Raji (cell line): ENCODE results near the gene GSTA3.

Experiments used
- POLR2A ChIP-seq: IDR thresholded peaks from 2 replicates; pipeline ENCODE4 v1.6.1; 2011; ENCODE audit warnings: low read depth, low read length, control low read depth; ENCODE audit not compliant: insufficient read depth

Gene GSTA3

DNA sequence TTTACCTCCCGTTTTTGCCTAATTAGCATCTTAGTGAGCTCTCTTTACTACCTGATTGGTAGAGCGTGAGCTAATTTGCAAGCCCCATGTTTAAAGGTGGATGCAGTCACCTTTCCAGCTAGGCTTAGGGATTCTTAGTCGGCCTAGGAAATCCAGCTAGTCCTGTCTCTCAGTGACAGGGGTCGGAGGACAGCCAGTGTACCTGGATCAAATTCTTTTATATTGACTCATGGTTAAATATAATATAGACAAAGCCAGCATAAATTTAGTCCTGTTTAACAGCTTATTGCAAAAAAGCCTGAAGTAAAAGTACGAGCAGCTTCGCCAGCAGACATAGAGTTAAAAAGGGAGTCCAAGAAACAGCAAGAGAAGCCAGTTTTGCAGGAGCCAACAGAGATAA lies 12.2 kb upstream of the GSTA3 start:
- TF ChIP-seq POLR2A, result no peak

DNA sequence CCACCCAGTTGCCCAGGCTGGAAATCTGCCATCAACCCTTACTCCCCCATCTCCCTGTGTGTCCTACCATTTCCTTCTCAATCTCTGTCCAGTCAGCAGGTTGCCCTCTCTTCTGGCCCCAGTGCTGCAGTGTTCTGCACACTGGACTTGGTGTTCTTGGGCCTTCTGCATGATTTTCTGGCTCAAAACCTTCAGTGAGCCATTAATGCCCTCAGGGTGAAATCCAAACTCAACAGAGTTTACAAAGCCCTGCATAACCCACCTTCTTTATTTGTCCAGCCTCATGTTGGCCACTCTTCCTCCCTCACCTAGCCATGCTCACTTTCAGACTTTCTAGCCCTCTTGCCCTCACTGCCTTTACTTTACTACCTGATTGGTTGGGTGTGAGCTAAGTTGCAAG lies 5.0 kb upstream of the GSTA3 start:
- no peak for TF ChIP-seq POLR2A

DNA sequence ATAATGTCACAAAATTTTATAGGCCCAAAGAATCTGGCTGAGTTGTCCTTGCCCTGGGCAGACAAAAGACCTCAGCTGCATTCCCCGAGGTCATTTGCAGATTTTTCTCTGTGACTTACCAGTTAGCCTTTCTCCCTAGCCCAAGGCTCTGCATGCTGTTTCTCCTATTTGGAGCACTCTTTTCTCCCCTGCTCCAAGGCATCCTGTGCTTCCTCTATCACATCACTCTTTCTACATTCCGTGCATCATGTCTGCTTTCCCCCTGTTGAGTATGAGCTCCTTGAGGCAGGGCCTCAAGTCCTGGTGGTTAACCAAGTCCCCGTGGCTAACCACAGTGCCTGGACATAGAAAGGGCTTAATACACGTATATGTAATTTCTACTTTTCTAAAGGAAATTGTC lies 593 bp upstream of the GSTA3 start:
- no peak for TF ChIP-seq POLR2A

DNA sequence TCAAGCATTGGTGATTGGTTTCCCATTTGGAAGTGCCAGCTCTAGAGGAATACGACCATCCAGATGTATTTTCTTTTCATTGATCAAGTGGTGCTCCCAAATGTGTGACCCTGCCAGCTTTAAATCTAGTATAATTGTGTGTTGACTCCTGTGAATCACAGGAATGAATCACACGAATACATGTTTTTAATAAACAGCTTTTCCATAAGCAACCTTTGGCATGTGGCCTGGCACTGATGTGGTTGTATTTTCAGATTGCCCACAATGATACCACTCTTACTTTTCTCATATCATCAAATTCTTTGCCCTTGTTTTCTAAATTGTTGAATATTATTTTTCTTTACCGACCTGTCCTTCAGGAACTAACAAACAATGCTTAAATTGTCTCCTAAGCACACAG lies 367 bp downstream of the GSTA3 start:
- no peak for TF ChIP-seq POLR2A

DNA sequence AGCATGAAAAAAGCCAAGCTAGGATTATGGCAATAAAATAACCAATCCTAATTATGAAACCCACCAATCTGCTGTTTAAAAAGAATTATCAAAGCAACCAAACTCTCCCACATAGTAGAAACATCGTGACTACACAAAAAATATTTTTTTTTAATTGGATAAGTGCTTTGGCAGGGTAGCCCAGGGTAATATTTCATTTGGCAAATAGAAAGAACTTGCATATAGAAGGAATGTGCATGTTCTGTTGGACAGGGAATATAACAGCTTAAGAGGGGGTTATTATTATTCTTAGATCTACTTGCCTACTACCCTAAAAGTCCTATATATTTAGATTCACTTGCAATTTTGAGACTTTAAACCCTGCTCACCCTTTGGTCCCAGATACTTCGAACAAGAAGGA lies 972 bp downstream of the GSTA3 start:
- no peak for TF ChIP-seq POLR2A

DNA sequence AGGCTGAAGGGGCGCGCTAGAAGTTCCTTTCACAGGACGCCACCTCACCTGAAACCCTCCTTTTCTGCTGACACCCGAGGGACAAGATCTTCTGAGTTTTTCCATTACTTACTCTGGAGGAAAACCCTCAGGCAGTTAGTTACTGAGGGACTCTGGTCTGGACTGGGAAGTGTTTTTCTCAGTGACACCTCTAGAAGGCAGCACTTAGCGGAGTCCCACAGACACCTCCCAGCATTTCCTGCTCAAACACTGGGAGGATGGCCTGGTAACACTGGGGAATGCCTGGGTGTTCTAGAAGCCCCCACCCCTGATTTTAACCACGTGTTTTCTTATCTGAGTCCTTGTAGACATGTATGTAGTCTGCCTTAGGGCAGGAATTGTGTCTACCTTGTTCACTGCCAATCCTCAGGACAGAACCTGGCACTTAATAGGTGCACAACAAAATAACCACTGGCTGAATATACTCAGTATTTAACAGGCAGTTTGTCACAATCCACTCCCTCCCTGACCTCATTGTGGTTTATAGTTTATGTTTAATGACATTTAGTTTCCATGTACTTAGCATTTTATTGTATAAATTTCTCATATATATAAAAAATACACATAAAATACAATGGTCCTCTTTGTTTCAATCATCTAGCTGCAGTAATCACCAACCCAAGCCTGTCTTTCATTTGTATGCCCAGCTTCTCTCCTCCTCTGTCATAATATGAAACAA lies 4.8 kb downstream of the GSTA3 start:
- no peak for TF ChIP-seq POLR2A

DNA sequence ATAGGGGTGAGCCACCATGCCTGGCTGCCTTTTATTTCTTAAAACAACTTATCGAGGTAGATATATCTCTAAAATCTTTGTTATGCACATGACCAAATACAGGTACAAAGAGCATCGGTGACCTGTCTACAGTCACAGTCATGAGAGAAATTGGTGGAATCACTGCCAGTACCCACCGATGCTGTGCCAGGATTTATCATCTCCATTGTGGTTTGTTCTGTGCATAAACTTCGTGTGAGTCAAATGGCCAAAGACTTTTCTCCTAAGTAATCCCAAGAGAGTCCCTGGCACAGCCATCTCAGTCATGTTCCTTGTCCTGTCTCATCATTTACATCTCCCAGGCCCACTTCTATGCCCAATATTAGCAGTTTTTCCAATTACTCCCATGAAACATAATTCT lies 9.0 kb downstream of the GSTA3 start:
- no peak for TF ChIP-seq POLR2A

DNA sequence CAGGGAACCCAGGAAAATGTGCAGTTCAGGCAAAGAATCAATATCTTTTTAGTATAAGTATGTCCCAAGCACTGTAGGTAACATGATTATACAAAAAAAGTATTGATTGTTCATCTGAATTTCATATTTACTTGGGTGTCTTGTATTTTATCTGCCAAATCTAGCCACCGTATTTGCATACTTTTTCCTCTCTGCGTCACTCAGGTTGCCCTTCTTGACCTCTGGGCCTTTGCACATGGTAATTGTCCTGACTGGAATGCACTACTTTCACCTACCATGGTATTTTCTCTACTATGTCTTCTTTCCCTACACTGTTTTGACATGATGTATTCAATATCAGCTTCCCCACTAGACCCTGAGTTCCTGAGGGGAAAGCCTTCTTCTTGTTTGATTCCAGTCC lies 15.2 kb downstream of the GSTA3 start:
- no peak for TF ChIP-seq POLR2A

DNA sequence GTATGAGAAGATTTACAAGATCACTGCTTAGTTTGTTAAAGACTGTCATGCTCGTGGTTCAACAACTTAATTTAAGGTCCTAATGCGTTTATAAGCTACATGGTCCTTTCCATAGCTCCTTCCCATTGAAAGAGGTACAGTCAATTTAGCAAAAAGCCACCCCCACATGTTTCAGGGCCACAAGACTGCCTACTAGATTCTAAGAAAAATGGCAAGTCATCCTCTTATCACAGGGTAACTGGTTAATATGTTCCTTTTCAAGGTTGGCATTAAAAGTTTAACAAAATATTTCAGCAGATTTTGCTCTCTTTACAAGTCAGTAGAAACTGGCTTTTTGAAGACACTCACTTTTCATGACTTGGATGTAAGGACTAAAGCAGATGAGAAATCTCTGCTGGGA lies 15.7 kb downstream of the GSTA3 start:
- TF ChIP-seq POLR2A, result no peak

DNA sequence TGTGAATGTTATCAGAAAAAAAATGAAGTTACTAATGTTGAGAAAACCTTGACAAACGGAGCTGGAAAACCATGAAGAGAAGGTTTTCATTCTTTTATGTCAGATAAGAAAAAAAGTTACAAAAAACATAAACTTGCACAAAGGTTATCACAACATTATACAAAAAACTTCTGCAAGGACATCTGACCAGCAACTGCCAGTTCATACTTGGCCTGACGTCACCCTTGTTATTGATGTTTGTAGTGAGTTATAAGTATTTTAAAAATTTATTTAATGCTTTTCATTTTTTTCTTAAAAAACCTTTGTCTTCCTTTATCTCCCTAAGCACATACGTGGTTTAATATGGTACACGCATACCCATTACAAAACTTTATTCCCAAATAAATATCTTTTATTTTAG lies 16.3 kb downstream of the GSTA3 start:
- no peak for TF ChIP-seq POLR2A

DNA sequence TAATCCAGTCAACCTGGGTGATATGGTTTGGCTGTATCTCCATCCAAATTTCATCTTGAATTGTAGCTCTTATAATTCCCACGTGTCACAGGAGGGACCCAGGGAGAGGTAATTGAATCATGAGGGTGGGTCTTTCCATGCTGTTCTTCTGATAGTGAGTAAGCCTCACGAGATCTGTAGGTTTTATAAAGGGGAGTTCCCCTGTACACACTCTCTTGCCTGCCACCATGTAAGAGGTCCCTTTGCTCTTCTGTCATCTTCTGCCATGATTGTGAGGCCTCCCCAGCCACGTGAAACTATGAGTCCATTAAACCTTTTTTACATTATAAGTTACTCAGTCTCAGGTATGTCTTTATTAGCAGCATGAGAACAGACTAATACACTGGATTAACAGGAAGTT lies 19.5 kb downstream of the GSTA3 start:
- no peak for TF ChIP-seq POLR2A

DNA sequence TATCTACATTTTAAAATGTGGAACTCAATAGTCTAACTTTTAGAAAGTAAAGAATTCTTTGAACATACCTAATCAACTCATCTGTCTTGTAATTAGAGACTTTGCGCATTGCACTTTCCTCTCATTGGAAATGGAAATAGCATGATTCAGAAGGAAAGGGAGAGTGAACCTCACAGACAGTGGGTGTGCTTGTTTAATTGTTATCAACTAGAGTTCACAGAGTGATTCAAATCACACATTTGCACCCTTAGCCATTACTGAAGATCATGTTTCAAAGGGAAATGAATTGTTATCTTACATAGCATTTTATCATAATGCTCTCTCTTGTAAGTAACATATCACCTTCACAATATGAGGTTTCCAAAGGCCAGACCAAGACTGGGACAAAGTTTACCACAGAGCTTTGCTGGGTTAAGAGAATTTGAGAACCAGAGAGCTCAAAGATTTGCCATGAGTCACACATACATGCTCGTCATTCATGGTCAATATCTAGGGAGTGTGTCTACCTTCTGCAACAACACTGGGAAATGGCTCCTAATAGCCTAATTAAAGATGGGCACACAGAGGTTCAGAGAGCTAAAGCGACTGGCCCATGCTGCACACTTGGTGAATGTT lies 21.5 kb downstream of the GSTA3 start:
- TF ChIP-seq POLR2A, result no peak

DNA sequence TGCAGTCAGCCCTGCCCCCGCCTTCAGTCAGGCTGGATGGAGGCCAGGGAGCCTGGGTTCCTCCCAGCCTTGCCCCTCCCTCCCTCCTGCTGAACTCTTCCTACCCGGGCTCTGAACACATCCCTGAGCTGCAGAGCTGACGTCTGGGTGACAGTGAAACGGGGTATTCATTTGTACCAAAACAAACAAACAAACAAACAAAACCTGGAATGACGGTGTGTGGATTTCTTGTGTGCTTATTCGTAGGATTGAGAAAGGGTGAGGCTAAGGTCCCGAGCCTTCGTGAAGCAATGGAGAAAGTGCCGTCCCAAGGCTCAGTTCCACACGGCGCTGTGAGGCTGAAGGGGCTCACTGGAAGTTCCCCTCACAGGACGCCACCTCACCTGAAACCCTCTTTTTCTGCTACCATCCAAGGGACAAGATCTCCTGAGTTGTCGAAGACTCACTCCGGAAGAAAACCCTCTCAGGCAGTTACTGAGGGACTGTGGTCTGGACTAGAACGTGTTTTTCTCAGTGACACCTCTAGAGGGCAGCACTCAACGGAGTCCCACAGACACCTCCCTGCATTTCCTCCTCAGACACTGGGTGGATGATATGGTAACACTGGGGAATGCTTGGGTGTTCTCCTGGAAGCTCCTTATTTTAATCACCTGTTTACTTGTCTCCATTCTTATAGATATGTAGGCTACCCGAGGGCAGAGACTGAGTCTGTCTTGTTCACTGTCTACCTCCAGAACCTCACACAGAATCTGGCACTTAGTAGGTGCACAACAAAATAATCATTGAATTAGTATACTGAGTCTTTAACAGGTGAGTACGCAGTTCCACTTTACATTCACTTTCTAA lies 27.3 kb downstream of the GSTA3 start:
- TF ChIP-seq POLR2A, result no peak

DNA sequence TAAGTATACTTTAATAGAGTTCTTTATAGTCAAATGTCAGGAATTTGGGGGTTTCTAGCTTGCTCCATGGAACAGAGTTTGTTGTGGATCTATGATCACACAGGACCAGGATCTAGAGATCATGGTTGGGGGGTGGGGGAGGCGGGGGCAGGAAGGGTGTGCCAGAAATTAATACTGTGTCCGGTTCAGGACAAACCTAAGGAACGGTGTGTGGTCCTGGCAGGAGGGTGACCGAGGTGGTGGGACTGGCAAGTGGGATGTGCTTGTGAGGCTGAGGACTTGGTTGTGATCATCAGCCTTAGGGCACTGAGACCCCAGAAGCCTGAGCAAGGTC lies 27.9 kb downstream of the GSTA3 start:
- no peak for TF ChIP-seq POLR2A

DNA sequence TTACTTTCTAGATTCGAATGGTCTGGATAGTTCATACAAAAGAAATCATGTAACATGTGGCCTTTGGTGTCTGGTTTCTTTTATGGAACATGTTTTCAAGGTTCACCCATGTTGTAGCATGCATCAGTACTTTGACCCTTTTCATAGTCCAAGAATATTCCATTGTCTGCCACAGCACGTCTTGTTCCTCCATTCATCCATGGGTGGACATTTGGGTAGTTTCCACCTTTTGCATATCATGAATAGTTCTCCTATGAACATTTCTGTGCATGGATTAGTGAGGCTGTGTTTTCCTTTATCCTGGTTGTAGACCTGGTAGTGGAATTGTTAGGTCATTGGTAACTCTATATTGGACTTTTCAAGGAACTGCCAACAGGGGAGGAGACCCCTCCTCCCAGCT lies 31.7 kb downstream of the GSTA3 start:
- TF ChIP-seq POLR2A, result no peak

DNA sequence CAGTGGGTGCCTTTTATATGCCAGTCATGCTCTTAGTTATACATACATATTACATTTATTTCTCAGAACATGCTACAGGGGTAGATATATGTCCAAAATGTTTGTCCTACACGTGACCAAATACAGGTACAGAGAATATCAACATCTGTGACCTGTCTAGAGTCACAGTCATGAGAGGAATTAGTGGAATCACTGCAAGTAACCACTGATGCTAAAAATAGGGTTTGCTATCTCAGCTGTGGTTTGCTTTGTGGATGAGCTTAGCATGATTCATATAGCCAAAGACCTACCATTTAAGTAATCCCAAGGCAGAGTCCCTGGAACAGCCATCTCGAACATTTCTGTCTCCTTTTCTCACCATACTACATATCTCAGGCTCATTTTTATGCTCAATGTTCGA lies 32.3 kb downstream of the GSTA3 start:
- no peak for TF ChIP-seq POLR2A

DNA sequence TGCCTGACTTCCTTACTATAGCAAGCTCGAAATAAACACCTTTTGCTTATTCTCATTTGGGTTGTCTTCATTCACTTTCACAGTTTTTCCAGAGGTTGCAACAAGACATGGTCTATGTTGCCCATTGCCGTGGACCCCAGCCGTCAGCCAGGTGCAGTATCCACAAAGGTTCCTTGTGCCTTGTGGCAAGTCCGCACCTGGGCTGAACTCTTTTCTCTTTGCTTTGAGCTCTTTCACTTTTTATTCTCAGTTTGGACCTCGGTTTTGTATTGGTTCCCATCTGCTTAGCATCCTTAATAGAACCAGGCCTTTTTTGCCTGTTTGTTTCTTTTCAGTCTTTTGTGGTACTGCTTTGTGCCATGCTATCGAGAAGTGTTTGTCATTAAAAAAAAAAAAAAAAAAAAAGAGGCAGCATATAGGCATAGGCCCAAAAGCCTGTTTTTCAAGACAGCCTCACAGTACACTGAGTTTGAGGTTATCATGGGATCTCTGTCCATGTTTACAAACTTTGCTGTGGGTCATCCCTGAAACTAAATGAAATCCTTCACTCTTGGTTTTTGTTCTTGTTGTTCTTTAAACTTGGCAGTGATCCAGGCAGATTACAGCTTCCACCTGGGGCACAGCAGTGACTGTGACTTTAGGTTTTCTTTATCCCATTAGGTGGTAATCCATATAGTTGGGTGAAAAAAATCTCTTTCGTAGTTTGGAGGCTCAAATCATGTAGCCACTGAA lies 33.3 kb downstream of the GSTA3 start:
- no peak for TF ChIP-seq POLR2A
